Peyer's patch (tissue), 4 donors: Measurements from ENCODE around the gene C11orf97.
"Not testable (repeated sequence)": the region's sequence is repeated elsewhere in the genome, so short reads cannot be mapped to it uniquely, and the experiment has no call there.

ENCODE experiments used
- CTCF ChIP-seq, 6 experiments: fragments of 450-650 bp in 4 of 6; fragments of 200-600 bp in 2 of 6; sonication (generic) in 1 of 6; IDR thresholded peaks; one replicate each; pipeline ENCODE4 v1.5.1; 2017 to 2019; ENCODE audit warnings: antibody characterized with exemption in 6 of 6, mild to moderate bottlenecking in 3 of 6, moderate library complexity in 1 of 6
- POLR2A ChIP-seq, 2 donors: fragments of 450-650 bp; IDR thresholded peaks; one replicate each; pipeline ENCODE4 v1.5.1; 2017; ENCODE audit warnings: antibody characterized with exemption in 2 of 2, mild to moderate bottlenecking in 2 of 2, moderate library complexity in 2 of 2

GRCh38 chr11:94506513-94506912 lies 5.7 kb upstream of the C11orf97 start:
- TF ChIP-seq CTCF, POLR2A (IDR thresholded peaks at IDR 0.05): not testable (repeated sequence)
